Measurements from ENCODE around the gene SUFU.
A peak's percentile ranks its signal among the peaks of the same experiment; 100 is the strongest.

GRCh38 chr10:102455893-102456471 is 47.8 kb upstream of the SUFU start:
- TF ChIP-seq POLR2A (IDR thresholded peaks at IDR 0.05; ENCODE audit: low read length) (peak; percentile 32), GATA1 (IDR thresholded peaks at IDR 0.05; ENCODE audit: low read depth, low read length) (no peak)

Data from erythroblast (primary cell).